HG02642 (cell line): Measurements from ENCODE around the gene ACVRL1.
A peak's percentile ranks its signal among the peaks of the same experiment; 100 is the strongest.

Experiments used
- ATAC-seq: cut with Tn5 transposase; IDR thresholded peaks from one replicate; pipeline ENCODE4 v1.9.1; 2021; ENCODE audit warnings: mild to moderate bottlenecking; ENCODE audit not compliant: unreplicated experiment, poor library complexity

The ACVRL1 gene

DNA sequence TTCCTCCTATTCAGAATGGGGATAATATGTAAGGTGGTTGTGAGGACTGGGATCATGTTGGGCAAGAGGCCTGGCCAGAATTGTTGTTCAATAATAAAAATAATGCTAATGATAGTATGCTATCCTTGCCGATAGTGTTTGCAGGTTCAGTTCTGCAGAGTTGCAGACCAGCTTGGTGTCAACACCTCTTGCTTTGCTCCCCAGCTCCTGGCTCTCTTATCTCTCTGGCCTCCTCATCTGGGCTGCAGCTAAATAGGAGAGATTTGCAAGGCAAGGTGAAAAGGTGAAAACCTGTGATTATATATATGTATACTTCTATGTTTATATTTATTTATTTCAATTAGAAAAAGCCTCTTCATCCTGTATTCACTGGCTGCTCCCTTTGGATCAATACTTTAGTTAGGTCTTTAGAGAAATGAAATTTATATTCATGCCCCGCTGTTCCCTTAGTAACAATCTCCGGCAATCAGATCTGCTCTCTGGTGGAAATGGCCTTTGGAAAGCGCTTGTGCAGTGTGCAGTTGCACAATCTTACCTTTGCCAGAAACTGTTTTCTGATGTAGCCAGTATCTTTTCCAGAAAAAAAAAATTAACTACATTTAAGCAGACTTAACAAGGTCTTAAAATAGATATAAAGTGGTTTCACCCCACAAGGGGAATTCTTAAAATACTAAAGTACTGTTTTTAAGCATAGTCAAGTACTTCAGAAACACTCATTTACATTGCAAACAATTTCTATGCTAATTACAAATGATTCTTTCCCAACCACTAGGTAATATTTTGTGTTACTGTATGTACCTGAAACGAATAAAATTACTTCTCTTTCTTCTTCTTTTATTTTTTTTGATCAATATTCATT, 25.1 kb downstream of the ACVRL1 start:
- no peak for ATAC-seq

GRCh38 chr12:51934080-51934479, 26.8 kb downstream of the ACVRL1 start:
- no peak for ATAC-seq

- no peak for ATAC-seq
Measured at GRCh38 chr12:51937926-51938325, 30.6 kb downstream of the ACVRL1 start.

GRCh38 chr12:51938726-51939125, 31.4 kb downstream of the ACVRL1 start:
- ATAC-seq = no peak

DNA sequence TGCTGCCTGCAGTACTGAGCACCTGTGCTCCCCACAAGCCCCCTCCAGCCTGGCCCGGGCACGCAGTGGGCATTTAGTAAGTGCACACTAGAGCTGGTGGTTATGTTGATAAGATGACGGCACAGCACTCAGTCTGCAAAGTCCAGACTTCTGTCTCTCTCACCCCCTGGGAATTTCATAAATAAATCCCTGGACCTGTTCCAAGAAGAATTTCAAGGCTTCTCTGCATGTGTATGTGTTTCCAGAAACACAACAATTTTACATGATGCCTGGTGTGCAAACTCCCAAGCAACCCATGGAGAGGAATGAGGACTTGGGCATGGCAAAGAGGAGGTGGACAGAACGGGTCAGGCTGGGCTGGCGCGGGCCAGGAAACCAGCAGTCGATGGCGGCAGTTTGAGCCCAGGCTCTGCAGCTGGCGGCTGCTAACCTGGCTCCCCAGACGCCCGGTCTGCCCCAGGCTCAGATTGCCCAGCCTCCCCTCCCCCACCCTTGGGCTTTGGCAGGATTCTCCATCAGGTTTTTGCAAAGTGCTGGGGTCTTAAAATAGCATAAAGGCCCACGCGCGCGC, 33.8 kb downstream of the ACVRL1 start:
- no peak for ATAC-seq

DNA sequence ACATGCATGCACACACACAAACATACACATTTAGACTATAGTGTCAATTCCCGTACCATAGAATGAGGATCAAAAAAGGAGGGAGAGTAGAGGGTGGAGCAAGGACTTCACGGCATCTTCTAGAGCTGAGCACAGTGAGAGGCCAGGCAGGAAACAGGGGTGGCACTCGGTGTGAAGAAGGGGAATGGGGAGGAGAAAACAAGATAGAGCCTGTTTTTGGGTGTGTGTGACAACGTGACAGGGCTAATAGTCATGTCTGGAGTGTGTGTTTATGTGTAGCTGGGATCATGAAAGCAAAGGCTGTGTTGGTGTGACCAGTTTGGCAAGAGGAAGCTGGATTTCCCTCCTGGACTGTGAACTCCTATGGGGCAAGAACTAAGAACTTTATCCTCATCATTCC, 34.3 kb downstream of the ACVRL1 start:
- no peak for ATAC-seq

DNA sequence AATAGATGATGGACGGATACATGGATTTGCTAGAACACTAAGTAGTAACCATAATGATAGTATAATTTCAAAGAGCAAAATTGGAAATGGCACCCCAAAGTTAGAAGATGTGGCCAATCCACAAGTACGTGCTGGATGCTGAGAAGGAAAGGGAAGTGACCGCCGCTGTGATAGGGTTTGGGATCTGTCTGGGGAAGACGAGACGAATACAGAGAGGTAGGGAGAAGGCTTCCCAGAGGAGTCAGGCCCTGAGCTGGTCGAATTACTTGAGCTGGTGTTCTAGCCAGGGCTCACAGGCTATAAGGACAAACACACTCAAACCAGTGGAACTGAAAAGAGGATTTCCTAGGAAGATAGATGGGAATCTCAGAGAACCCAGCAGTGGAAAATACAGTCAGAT, 34.8 kb downstream of the ACVRL1 start:
- no peak for ATAC-seq

DNA sequence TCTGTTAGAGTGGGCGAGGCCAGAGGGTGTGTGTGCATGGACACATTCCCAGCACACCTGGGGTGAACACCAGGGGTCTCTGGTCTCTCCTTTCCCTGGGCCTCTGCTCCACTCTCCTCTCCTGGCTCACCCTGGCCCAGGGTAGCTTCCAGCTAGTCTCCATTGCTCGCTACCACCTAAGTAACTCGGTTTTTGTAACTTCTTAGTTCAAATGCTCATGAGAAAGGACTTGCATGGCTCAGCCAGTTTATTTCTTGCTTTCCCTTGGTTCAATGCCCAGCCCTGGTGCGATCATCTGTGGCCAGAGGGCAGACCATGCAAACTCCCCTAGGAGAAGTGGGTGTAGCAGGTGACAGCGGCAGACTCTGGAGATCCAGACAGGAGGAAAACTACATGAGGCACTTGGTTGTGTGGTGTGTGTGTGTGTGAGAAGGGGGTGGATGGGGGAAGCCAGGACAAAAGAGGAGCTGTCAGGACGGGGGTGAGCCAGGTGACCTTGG, 35.2 kb downstream of the ACVRL1 start:
- ATAC-seq = no peak

DNA sequence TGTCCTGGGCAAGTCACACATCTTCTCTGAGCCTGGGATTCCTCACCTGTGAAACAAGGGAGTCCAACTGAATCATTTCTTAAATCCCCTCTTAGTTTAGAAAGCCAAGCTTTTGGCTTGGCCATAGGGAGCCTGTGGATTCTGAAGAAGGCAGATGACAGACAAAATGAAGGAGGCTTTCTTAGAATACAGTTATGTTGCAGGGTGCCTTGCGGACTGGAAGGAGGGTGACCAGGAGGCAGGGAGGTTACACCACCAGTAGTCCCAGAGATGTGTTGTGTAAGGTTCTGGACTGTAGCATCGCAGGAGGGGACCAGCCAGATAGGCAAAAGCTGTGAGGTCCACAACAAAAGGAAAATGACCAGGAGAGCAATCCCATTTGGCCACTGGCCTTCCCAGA, 36.0 kb downstream of the ACVRL1 start:
- no peak for ATAC-seq

GRCh38 chr12:51944608-51945233, 37.4 kb downstream of the ACVRL1 start:
- no peak for ATAC-seq

- ATAC-seq = no peak
Measured at GRCh38 chr12:51947246-51947996, 40.1 kb downstream of the ACVRL1 start.

GRCh38 chr12:51948066-51948465, 40.8 kb downstream of the ACVRL1 start:
- ATAC-seq = no peak

DNA sequence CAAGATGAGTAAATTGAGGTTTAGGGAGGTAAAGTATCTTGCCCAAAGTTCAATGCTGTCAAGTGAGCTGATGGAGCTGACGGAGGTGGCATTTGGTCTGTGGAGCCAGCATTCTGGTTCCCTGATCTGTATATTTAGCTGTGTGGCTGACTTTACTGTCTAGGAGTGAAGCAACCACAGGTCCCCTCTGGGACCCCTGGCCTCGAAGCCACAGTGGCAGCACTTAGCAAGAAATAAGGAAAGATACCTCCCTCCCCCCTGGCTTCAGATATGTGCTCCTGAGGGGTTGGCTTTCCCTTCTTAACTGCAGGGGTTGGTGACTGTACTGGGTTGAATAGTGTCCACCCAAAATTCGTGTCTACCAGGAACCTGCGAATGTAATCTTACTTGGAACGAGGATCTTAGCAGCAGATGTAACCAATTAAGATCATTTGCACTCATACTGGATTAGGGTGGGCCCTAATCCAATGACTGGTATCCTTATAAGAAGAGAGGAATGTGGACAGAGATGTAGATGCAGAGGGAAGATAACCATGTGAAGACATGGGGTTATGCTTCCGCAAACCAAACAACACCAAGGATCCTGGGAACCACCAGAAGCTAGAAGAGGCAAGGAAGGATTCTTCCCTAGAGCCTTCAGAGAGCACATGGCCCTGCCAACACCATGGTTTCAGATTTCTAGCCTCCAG, 42.2 kb downstream of the ACVRL1 start:
- ATAC-seq = no peak

DNA sequence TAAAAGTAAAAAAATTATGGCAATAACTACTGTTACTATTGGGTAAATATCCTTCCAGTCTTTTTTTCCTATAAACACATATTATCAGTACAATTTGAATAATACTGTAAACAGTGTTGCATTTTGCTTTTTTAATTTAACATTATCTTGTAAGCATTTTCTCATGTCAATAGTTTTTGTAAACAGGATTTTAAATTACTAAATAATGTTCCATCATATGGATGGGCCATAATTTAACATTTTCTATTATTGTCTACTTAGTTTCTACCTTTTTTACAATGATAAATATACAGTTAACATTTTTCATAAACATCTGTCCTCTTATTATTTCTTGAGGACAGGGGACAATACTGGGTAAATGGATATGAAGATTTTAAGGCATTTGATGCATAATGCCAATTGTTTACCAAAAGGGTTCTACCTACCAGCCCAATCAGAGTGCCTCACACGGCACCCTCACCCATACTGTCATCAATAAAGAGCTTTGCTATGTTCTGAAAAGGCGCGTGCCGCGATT, 43.4 kb downstream of the ACVRL1 start:
- no peak for ATAC-seq

GRCh38 chr12:51951199-51951842, 44.0 kb downstream of the ACVRL1 start, which contains the start of gene ACVR1B:
Gene ACVR1B (plus strand): TSS chr12:51951699. CDS start chr12:51951744, 45 bp downstream.
- ATAC-seq = peak; percentile 90

DNA sequence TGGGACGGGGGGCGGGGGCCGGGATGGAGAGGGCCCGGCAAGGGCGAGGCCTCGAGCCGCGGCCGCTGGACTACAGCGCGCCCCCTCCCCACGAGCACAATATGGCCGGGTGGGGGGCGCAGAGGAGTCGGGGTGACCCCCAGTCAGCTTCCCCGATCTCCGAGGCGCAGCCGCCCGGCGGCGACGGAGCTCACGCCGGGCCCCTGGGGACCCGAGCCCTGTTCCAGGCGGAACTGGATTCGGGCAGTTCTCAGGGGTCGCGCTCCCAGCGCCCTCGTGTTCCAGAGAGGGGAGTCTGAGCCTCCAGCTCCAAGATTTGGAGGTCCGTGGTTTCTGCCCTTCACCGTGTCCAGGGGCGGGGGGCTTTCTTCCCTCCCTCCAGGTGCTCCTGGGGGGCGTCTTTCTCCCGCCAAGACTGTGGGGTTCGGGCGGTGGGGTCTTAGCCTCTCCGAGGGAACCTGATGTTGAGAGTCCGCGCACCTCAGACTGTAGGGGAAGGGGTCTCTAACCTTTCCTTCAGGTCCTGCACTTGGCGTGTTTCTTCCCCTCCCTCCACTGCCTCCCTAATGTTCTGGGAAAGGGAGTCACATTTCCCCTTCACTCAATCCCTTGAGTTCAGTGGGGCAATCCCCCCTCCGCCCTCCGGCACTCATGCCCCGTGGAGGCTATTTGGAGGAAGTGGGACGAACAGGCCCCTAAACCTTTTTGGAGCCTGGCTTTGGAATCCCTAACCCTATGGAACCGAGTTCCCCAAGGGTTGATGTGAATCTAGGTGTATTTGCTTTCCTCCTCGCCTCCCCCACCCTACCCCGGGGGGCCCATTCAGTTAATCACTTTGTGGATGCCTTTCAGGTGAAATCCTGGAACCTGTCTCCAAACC, 44.8 kb downstream of the ACVRL1 start:
- ATAC-seq = no peak

GRCh38 chr12:51953089-51953488, 45.8 kb downstream of the ACVRL1 start:
- no peak for ATAC-seq

DNA sequence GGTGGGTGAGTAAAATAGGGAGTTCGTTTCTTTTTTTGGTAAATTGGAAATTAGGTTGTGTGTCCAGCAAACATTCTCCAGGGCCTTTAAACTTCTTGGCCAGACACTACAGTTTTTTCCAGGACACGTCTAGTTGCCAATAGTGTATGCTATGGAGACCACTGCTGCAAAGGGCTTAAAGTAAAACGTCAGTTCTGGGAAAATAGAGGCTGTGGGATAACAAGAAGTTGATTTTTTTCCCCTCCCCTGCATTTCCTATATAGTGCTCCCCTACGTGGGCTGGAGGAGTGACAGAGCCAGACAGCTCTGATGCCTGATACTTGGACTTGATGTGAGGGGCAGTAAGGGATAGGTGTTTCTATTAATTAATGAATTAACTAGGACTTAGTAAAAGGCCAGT, 46.6 kb downstream of the ACVRL1 start:
- ATAC-seq = no peak
